CD14-positive monocyte (primary cell): ENCODE data around the gene PAPOLA. TPM values are rescaled to one million over a fixed set of nuclear protein-coding genes. Genes with fewer than 3 reads are reported as not detected.

ENCODE experiments used
- DNase-seq, 3 donors: peaks; one replicate each; pipeline ENCODE4 v3.0.0-alpha.2; 2011 to 2022
- H2AFZ ChIP-seq: 2 replicates; pipeline ENCODE4 v1.6.0; 2012; ENCODE audit warnings: mild to moderate bottlenecking, low read depth, low read length, inconsistent platforms; ENCODE audit not compliant: insufficient read depth, poor library complexity, severe bottlenecking
- H3K27ac ChIP-seq, 2 donors: 1 replicate in 1 of 2; 2 replicates in 1 of 2; pipeline ENCODE4 v1.5.1; 2012 to 2013; ENCODE audit warnings: low read length in 2 of 2, control low read depth in 1 of 2, inconsistent platforms in 1 of 2, low read depth in 1 of 2, mild to moderate bottlenecking in 1 of 2
- H3K27me3 ChIP-seq, 2 donors: one replicate each; pipeline versions ENCODE4 v1.6.0 to v1.6.1; 2011 to 2013; ENCODE audit warnings: low read length in 2 of 2; ENCODE audit not compliant: control insufficient read depth in 2 of 2, insufficient read depth in 2 of 2
- H3K36me3 ChIP-seq, 2 donors: replicated peaks in 1 of 2; 1 replicate in 1 of 2; 2 replicates in 1 of 2; pipeline versions ENCODE4 v1.5.1 to v1.6.1; 2012 to 2013; ENCODE audit warnings: low read length in 2 of 2, control low read depth in 1 of 2, inconsistent platforms in 1 of 2, mild to moderate bottlenecking in 1 of 2; ENCODE audit not compliant: insufficient read depth in 2 of 2, control insufficient read depth in 1 of 2
- H3K4me1 ChIP-seq, 2 donors: 1 replicate in 1 of 2; 2 replicates in 1 of 2; pipeline versions ENCODE4 v1.5.1 to v1.6.1; 2012 to 2013; ENCODE audit warnings: low read length in 2 of 2, control low read depth in 1 of 2, inconsistent platforms in 1 of 2, mild to moderate bottlenecking in 1 of 2, moderate library complexity in 1 of 2; ENCODE audit not compliant: insufficient read depth in 2 of 2, control insufficient read depth in 1 of 2
- H3K4me2 ChIP-seq: replicated peaks from 2 replicates; pipeline ENCODE3; 2012; ENCODE audit warnings: low read length, moderate library complexity, mild to moderate bottlenecking; ENCODE audit not compliant: poor library complexity, severe bottlenecking; ENCODE audit errors: extremely low read depth
- H3K4me3 ChIP-seq, 3 experiments: fragments of 200-600 bp in 1 of 3; sonication (generic) in 1 of 3; replicated peaks in 1 of 3; 1 replicate in 2 of 3; 2 replicates in 1 of 3; pipeline ENCODE4 v1.5.1; 2011 to 2013; ENCODE audit warnings: low read length in 3 of 3, mild to moderate bottlenecking in 3 of 3, control low read depth in 2 of 3, low read depth in 2 of 3, inconsistent platforms in 1 of 3, moderate library complexity in 1 of 3
- H3K79me2 ChIP-seq: 2 replicates; pipeline ENCODE4 v1.6.0; 2012; ENCODE audit warnings: mild to moderate bottlenecking, control low read depth, inconsistent platforms, low read length, moderate library complexity; ENCODE audit not compliant: insufficient read depth
- H3K9ac ChIP-seq: 2 replicates; pipeline ENCODE4 v1.6.0; 2017; ENCODE audit warnings: low read length, mild to moderate bottlenecking; ENCODE audit not compliant: insufficient read depth, poor library complexity, severe bottlenecking
- H3K9me3 ChIP-seq, 2 donors: replicated peaks in 1 of 2; 1 replicate in 1 of 2; 2 replicates in 1 of 2; pipeline versions ENCODE4 v1.5.1 to v1.6.1; 2012 to 2013; ENCODE audit warnings: low read length in 2 of 2, control low read depth in 1 of 2; ENCODE audit not compliant: control insufficient read depth in 1 of 2, insufficient read depth in 1 of 2
- H4K20me1 ChIP-seq: 2 replicates; pipeline ENCODE4 v1.6.0; 2012; ENCODE audit warnings: mild to moderate bottlenecking, low read length, control low read depth, moderate library complexity; ENCODE audit not compliant: insufficient read depth
- H3K27ac Mint-ChIP-seq, 7 donors: one replicate each; pipeline ENCODE4 v1.8.0; 2020; ENCODE audit warnings: mild to moderate bottlenecking in 7 of 7, mixed read lengths in 7 of 7, moderate library complexity in 6 of 7, inconsistent platforms in 2 of 7
- H3K27me3 Mint-ChIP-seq, 3 donors: one replicate each; pipeline ENCODE4 v1.8.0; 2021 to 2022; ENCODE audit warnings: low read depth in 3 of 3, mild to moderate bottlenecking in 3 of 3, mixed read lengths in 3 of 3, moderate library complexity in 3 of 3, inconsistent platforms in 1 of 3
- H3K36me3 Mint-ChIP-seq, 2 donors: one replicate each; pipeline ENCODE4 v1.8.0; 2020; ENCODE audit warnings: mixed read lengths in 2 of 2, inconsistent platforms in 1 of 2, mild to moderate bottlenecking in 1 of 2
- H3K4me1 Mint-ChIP-seq: one replicate; pipeline ENCODE4 v1.8.0; 2020; ENCODE audit warnings: mild to moderate bottlenecking, mixed read lengths
- H3K4me3 Mint-ChIP-seq, 2 donors: one replicate each; pipeline ENCODE4 v1.8.0; 2020; ENCODE audit warnings: mild to moderate bottlenecking in 2 of 2, mixed read lengths in 2 of 2, moderate library complexity in 1 of 2
- H3K9me3 Mint-ChIP-seq, 7 donors: one replicate each; pipeline ENCODE4 v1.8.0; 2020 to 2022; ENCODE audit warnings: mixed read lengths in 7 of 7, mild to moderate bottlenecking in 6 of 7, moderate library complexity in 6 of 7, inconsistent platforms in 2 of 7
- WGBS: methylation state at CpG from one replicate; pipeline ENCODE4 v1.1.5; 2013; ENCODE audit warnings: missing lambda C conversion rate; ENCODE audit not compliant: insufficient coverage; 5-methylcytosine and 5-hydroxymethylcytosine counted together
- intact Hi-C, 2 donors: fragments of 100-400 bp; cut with micrococcal nuclease; formaldehyde crosslinking; loops; one replicate each; pipeline versions ENCODE4 v1.15.0 to v1.15.1; 2023
- polyA plus RNA-seq, 3 donors: library from polyadenylated mRNA; depleted of rRNA in 1 of 3; unstranded in 2 of 3; stranded (reverse) in 1 of 3; fragments of 300-500 nt in 2 of 3; fragments of >200 nt in 1 of 3; fragmentation: Illumina TruSeq in 2 of 3; gene quantifications; 1 replicate in 2 of 3; 2 replicates in 1 of 3; pipeline ENCODE4 v1.2.3, GENCODE V29; 2012 to 2021
- TF ChIP-seq, protein P1 (sequence below): fragments of 200-600 bp; IDR thresholded peaks from one replicate; pipeline ENCODE4 v1.8.0; 2022; ENCODE audit warnings: antibody characterized with exemption, mild to moderate bottlenecking

PAPOLA gene
- polyA plus RNA-seq, 3 donors = 57.9 to 87.5 (median 80.3) TPM

DNA sequence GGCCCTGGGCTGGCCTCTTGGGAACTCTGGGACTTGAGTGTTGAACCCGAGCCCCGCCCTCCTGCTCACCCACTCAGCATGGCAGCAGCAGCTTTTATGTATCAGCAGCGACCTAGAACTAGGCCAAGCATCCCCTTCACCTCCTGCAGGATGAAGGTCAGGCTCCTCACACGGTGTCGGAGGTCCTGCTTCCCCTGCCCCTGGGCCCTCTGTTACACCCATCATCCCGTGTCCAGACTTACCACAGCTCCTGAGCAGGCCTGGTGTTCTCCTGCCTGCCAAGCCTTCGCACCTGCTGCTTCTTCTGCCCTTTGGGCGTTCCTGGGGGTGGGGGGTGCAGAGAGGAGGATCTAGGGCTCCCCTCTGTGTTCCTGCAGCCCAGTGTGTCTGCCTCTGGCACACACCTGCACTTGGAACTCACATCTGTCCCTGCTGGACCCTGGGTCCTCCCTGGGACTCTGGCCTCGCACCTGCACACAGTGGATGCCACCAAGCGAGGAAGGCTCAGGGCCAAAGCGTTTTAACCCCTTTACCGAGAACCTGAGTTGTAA, 80.3 kb downstream of the PAPOLA start:
- Histone ChIP-seq H3K4me2 (no peak overlapping the region), H3K27me3 (peaks cover 0 to 15% of the 10 kb centered on the region in 2 donors), H3K27ac (no peak overlapping the region), H3K9me3 (no peaks in the 10 kb centered on the region), H3K79me2 (no peaks in the 10 kb centered on the region), H3K4me1 (no peaks in the 10 kb centered on the region), H3K9ac (no peak overlapping the region), H3K36me3 (no peaks in the 10 kb centered on the region), H4K20me1 (no peaks in the 10 kb centered on the region), H3K4me3 (no peak overlapping the region), H2AFZ (no peak overlapping the region)
- intact Hi-C loops = no loop called here
- DNase-seq = no peak
- TF ChIP-seq, protein P1, sequence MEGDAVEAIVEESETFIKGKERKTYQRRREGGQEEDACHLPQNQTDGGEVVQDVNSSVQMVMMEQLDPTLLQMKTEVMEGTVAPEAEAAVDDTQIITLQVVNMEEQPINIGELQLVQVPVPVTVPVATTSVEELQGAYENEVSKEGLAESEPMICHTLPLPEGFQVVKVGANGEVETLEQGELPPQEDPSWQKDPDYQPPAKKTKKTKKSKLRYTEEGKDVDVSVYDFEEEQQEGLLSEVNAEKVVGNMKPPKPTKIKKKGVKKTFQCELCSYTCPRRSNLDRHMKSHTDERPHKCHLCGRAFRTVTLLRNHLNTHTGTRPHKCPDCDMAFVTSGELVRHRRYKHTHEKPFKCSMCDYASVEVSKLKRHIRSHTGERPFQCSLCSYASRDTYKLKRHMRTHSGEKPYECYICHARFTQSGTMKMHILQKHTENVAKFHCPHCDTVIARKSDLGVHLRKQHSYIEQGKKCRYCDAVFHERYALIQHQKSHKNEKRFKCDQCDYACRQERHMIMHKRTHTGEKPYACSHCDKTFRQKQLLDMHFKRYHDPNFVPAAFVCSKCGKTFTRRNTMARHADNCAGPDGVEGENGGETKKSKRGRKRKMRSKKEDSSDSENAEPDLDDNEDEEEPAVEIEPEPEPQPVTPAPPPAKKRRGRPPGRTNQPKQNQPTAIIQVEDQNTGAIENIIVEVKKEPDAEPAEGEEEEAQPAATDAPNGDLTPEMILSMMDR = no peak
- WGBS = 99% methylated on average over 6 of the region's 12 CpGs
- H3K36me3 Mint-ChIP-seq = no peaks in the 10 kb centered on the region
- no peak overlapping the region for H3K27ac Mint-ChIP-seq
- no peaks in the 10 kb centered on the region for H3K9me3 Mint-ChIP-seq
- H3K4me3 Mint-ChIP-seq = no peak overlapping the region
- H3K4me1 Mint-ChIP-seq = peaks cover 3% of the 10 kb centered on the region
- peaks cover 20 to 29% (median 28%) of the 10 kb centered on the region in 3 donors for H3K27me3 Mint-ChIP-seq

DNA sequence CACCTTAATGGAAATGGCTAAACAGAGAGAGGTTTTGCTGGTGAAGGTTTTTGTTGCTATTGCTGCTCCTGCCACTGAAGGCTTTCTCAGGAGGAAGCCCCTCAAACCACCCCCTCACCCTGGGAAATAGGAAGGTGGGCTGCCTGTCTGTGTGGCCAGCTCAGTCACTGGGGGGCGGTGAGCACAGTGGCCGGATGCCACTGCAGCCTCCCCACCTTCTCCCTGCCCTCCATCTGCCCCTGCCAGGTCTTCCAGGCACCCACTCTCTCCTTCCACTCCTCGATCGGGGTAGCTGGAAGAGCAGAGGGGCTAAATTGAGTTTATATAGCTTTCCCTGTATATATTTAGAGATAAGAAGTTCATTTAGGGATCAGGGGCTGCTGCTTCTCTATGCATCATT, 80.8 kb downstream of the PAPOLA start:
- Histone ChIP-seq H3K27me3 (peaks cover 0 to 16% of the 10 kb centered on the region in 2 donors), H3K79me2 (no peaks in the 10 kb centered on the region), H3K9ac (no peak overlapping the region), H2AFZ (no peak overlapping the region), H3K4me1 (no peaks in the 10 kb centered on the region), H3K9me3 (no peaks in the 10 kb centered on the region), H3K4me3 (no peak overlapping the region), H3K36me3 (no peaks in the 10 kb centered on the region), H3K27ac (no peak overlapping the region), H4K20me1 (no peaks in the 10 kb centered on the region), H3K4me2 (no peak overlapping the region)
- Mint-ChIP-seq H3K27me3 (peaks cover 24 to 33% (median 33%) of the 10 kb centered on the region in 3 donors), H3K27ac (no peak overlapping the region), H3K4me1 (peaks cover 3% of the 10 kb centered on the region), H3K9me3 (peaks cover 0 to under 1% (median 0%) of the 10 kb centered on the region in 7 donors), H3K4me3 (no peak overlapping the region), H3K36me3 (no peaks in the 10 kb centered on the region)
- DNase-seq = no peak
- WGBS = no CpG with 5 or more reads among the region's 4 CpGs
- TF ChIP-seq, protein P1 = no peak
- intact Hi-C loops = no loop called here
